NB4 (cell line): ENCODE measurements around the gene R3HDM1.

Source experiments
- CTCF ChIP-seq: IDR thresholded peaks from one replicate; pipeline ENCODE4 v1.5.1; 2012; ENCODE audit warnings: low read depth, low read length
- MYC ChIP-seq: IDR thresholded peaks from 2 replicates; pipeline ENCODE4 v1.6.1; 2011; ENCODE audit warnings: low read depth, low read length
- POLR2A ChIP-seq: IDR thresholded peaks from 2 replicates; pipeline ENCODE4 v1.6.1; 2011; ENCODE audit warnings: mild to moderate bottlenecking; ENCODE audit not compliant: insufficient read length; ENCODE audit errors: extremely low read depth
- TF ChIP-seq, protein P1 (sequence below): IDR thresholded peaks from 2 replicates; pipeline ENCODE4 v1.6.1; 2011; ENCODE audit warnings: low read depth, low read length

DNA sequence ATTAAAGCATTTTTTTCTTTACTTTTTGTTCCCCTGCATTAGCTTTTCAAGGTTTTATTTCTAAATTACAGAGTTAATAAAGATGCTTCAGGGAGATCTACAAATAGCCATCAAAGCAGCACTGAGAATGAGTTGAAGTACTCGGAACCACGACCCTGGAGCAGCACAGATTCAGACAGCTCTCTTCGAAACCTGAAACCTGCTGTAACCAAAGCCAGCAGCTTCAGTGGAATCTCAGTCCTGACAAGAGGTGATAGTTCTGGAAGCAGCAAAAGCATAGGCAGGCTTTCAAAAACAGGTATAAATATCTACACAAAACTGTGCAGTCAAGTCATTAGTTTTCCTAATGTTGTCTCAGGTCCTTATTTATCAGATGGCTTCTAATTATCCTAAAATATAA is 107.5 kb downstream of the R3HDM1 start:
- TF ChIP-seq CTCF (no peak), POLR2A (no peak), MYC (no peak)
- TF ChIP-seq, protein P1, sequence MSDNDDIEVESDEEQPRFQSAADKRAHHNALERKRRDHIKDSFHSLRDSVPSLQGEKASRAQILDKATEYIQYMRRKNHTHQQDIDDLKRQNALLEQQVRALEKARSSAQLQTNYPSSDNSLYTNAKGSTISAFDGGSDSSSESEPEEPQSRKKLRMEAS: no peak
